ENCODE data around the gene TNFRSF18.

The TNFRSF18 gene

GRCh38 chr1:1212780-1213344, 6.5 kb upstream of the TNFRSF18 start:
- H3K27ac ChIP-seq (ENCODE audit: low read length) = no peak overlapping the region
- H3K9me3 ChIP-seq (replicated peaks; ENCODE audit: insufficient read depth, low read length) = no peaks in the 10 kb centered on the region
- no peak for TF ChIP-seq CTCF (IDR thresholded peaks at IDR 0.05; ENCODE audit: low read length)
- no peak for TF ChIP-seq EZH2 (optimal IDR thresholded peaks at IDR 0.05; ENCODE audit: low read depth, low read length)
- no peak for TF ChIP-seq EZH2phosphoT487 (IDR thresholded peaks at IDR 0.05; ENCODE audit: low read length)

GRCh38 chr1:1211541-1212441, 5.4 kb upstream of the TNFRSF18 start:
- peaks cover 55% of the 10 kb centered on the region for H3K27me3 ChIP-seq (replicated peaks; ENCODE audit: insufficient read depth, low read length)
- no peak for TF ChIP-seq CTCF (IDR thresholded peaks at IDR 0.05; ENCODE audit: low read length)
- TF ChIP-seq EZH2phosphoT487 (IDR thresholded peaks at IDR 0.05; ENCODE audit: low read length) = no peak
- TF ChIP-seq EZH2 (optimal IDR thresholded peaks at IDR 0.05; ENCODE audit: low read depth, low read length) = no peak

More at GRCh38 chr1:1212780-1213344, 6.5 kb upstream of the TNFRSF18 start:
- H3K4me2 ChIP-seq (ENCODE audit: low read depth, low read length) = no peak overlapping the region
- H3K36me3 ChIP-seq (replicated peaks; ENCODE audit: insufficient read depth, low read length) = no peaks in the 10 kb centered on the region
- H3K4me1 ChIP-seq (ENCODE audit: low read length) = no peaks in the 10 kb centered on the region
- H4K20me1 ChIP-seq (ENCODE audit: insufficient read depth, low read length) = no peaks in the 10 kb centered on the region
- no peaks in the 10 kb centered on the region for H3K9me2 ChIP-seq (replicated peaks; ENCODE audit: insufficient read depth, low read length)
- no peak for DNase-seq
- 0 out of 2 replicates have a peak, but pooled peaks cover 2% of the 10 kb centered on the region for H3F3A ChIP-seq (ENCODE audit: insufficient read depth, low read length)
- no peaks in the 10 kb centered on the region for H3K79me2 ChIP-seq (ENCODE audit: low read length)
- no peak overlapping the region for H3K4me3 ChIP-seq (ENCODE audit: low read length)
- H3K9ac ChIP-seq (ENCODE audit: low read length) = no peak overlapping the region
- peaks cover 44% of the 10 kb centered on the region for H3K27me3 ChIP-seq (replicated peaks; ENCODE audit: insufficient read depth, low read length)
- no peak overlapping the region for H2AFZ ChIP-seq (ENCODE audit: low read length)

GRCh38 chr1:1210726-1211540, 4.5 kb upstream of the TNFRSF18 start:
- H3K9me2 ChIP-seq (replicated peaks; ENCODE audit: insufficient read depth, low read length) = no peaks in the 10 kb centered on the region
- H3K4me3 ChIP-seq (ENCODE audit: low read length) = no peak overlapping the region
- no peaks in the 10 kb centered on the region for H3K36me3 ChIP-seq (replicated peaks; ENCODE audit: insufficient read depth, low read length)
- H3K4me1 ChIP-seq (ENCODE audit: low read length) = no peaks in the 10 kb centered on the region
- H4K20me1 ChIP-seq (ENCODE audit: insufficient read depth, low read length) = no peaks in the 10 kb centered on the region
- H3K27me3 ChIP-seq (replicated peaks; ENCODE audit: insufficient read depth, low read length) = peaks cover 64% of the 10 kb centered on the region
- TF ChIP-seq EZH2 (optimal IDR thresholded peaks at IDR 0.05; ENCODE audit: low read depth, low read length) (no peak), EZH2phosphoT487 (IDR thresholded peaks at IDR 0.05; ENCODE audit: low read length) (no peak), CTCF (IDR thresholded peaks at IDR 0.05; ENCODE audit: low read length) (no peak)
- H2AFZ ChIP-seq (ENCODE audit: low read length) = no peak overlapping the region
- no peaks in the 10 kb centered on the region for H3K79me2 ChIP-seq (ENCODE audit: low read length)
- no peak overlapping the region for H3K27ac ChIP-seq (ENCODE audit: low read length)
- DNase-seq = no peak
- no peak overlapping the region for H3K9ac ChIP-seq (ENCODE audit: low read length)
- no peaks in the 10 kb centered on the region for H3K9me3 ChIP-seq (replicated peaks; ENCODE audit: insufficient read depth, low read length)
- H3F3A ChIP-seq (ENCODE audit: insufficient read depth, low read length) = no peaks in the 10 kb centered on the region
- no peak overlapping the region for H3K4me2 ChIP-seq (ENCODE audit: low read depth, low read length)

More at GRCh38 chr1:1211541-1212441, 5.4 kb upstream of the TNFRSF18 start:
- Histone ChIP-seq H2AFZ (ENCODE audit: low read length) (no peak overlapping the region), H3K27ac (ENCODE audit: low read length) (no peak overlapping the region), H3F3A (ENCODE audit: insufficient read depth, low read length) (0 out of 2 replicates have a peak, but pooled peaks cover 2% of the 10 kb centered on the region), H3K9me2 (replicated peaks; ENCODE audit: insufficient read depth, low read length) (no peaks in the 10 kb centered on the region), H3K4me2 (ENCODE audit: low read depth, low read length) (no peak overlapping the region), H3K79me2 (ENCODE audit: low read length) (no peaks in the 10 kb centered on the region), H3K9ac (ENCODE audit: low read length) (no peak overlapping the region), H3K36me3 (replicated peaks; ENCODE audit: insufficient read depth, low read length) (no peaks in the 10 kb centered on the region), H3K9me3 (replicated peaks; ENCODE audit: insufficient read depth, low read length) (no peaks in the 10 kb centered on the region), H3K4me3 (ENCODE audit: low read length) (no peak overlapping the region), H3K4me1 (ENCODE audit: low read length) (no peaks in the 10 kb centered on the region), H4K20me1 (ENCODE audit: insufficient read depth, low read length) (no peaks in the 10 kb centered on the region)
- no peak for DNase-seq
